NCI-H446 (cell line): ENCODE results near the gene CLDN6.
A peak's percentile ranks its signal among the peaks of the same experiment; 100 is the strongest.
"Not testable (repeated sequence)": the region's sequence is repeated elsewhere in the genome, so short reads cannot be mapped to it uniquely, and the experiment has no call there.

Experiments used
- DNase-seq, 2 experiments: peaks; one replicate each; lab custom pipeline; 2025; lab: John Stamatoyannopoulos, UW

Gene CLDN6, protein sequence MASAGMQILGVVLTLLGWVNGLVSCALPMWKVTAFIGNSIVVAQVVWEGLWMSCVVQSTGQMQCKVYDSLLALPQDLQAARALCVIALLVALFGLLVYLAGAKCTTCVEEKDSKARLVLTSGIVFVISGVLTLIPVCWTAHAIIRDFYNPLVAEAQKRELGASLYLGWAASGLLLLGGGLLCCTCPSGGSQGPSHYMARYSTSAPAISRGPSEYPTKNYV

DNA sequence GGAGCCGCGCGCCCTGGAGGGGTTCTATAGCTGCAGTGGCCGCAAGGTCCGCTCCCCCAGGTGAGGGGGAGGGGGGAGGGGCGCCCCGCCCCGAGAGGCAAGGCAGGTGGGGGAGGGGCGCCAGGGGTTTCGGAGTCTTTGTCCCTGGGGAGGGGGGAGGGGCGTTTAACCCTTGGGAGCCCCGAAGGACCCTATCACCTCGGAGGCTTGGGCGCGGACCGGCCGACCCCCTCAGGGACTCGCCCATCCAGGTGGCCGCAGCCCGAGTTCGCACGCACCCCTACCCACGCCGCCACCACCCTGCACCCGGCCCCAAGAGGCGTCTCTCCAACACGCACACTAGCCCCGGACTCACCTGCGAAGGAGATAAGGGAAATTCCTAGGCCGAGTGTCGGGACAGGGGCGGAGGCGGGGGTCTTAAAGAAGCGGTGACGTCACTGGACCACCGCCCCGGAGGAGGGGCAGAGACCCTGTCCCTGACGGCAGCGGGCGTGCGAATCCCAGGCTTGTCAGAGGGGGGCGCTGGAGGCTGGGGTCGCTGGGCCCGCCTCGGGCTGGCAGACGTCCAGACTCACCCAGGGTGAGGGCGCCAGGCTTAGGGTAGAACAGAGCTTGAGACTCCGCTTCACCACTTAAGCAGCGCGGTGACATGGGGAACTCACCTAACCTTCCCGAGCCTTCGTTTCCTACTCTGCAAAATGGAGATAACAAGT is at the start of gene CLDN6:
Gene CLDN6, minus strand, starts transcription at position 390 of the 713 bp plus-strand sequence. CDS start 2,162 bp downstream, outside the sequence.
- DNase-seq = no peak

DNA sequence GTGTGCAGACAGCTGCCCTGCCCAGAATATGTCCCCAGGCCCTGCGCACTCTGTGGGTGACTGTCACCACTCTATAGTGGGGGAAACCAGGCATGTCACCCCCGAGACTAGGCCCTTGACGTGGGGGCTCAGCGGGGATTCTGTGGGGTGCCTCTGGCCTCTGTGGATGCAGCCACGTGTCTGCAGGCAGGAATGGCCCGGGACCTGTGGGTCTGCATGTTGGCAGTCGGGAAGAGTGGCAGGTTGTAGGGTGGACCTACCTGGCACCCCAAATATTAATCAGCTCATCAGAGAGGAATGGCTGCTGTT is 48.4 kb upstream of the CLDN6 start:
- DNase-seq = no peak

DNA sequence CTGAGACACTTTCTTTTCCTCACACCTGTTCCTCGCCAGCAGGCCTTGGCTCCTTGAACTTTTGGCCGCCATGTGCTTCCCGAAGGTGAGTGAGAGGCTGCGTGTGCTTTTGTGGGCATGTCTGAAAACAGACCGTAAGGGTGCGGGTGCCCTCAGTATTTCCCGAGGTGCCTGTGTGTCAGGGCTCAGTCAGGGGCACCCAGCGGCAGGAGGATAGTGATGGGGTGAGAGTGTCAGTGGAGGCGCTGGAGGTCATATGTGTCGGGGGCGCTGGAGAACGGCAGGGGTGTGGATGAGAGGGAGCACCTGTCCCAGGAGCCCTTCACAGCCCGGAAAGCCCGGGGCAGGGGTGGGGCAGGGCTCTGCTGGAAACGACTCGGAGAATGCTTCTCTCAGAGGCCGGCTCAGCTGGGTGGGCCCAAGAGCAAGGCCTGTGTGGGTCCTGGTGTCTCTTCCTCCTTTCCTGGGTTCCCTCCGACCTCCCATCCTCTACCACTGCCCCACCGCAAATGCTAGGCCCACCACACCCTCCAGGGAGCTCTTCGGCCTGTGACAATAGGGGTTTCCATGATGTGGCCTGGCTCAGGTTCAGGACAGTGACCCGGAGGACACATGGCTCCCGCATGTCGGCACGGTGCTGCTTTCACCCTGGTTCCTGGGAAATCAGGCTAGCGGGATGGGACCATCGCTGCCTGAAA is 47.9 kb upstream of the CLDN6 start:
- no peak for DNase-seq

DNA sequence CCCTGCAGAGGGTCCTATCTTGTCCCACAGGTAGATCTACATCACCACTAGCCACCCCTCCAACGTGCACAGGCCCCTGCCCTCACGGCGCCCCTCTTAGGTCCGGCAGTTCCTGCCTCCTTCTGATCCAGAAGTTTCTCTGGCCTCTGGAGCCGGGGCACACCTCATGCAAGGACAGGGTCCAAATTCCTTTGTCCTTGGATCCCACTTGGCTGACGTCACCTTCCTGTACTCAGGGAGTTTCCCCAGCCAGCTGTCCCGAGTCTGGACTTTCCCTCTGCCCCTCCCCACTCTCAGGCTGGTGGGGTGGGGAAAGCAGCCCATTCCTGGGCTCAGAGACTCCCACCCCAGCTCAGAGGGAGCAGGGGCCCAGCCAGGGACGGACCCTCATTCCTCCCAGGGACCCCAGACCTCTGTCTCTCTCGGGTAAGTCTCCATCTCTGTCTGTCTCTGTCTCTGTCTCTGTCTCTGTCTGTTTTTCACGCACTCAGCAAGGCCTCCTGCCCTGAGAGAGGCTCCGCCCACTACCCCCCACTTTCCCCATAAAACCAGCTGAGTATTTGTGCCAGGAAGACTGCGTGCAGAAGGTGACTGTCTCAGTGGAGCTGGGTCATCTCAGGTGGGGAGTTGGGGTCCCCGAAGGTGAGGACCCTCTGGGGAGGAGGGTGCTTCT is 47.2 kb upstream of the CLDN6 start, which contains the start of gene IL32:
Gene IL32, plus strand, starts transcription at position 572 of the 673 bp plus-strand sequence. CDS start 172 bp downstream, outside the sequence.
- no peak for DNase-seq

DNA sequence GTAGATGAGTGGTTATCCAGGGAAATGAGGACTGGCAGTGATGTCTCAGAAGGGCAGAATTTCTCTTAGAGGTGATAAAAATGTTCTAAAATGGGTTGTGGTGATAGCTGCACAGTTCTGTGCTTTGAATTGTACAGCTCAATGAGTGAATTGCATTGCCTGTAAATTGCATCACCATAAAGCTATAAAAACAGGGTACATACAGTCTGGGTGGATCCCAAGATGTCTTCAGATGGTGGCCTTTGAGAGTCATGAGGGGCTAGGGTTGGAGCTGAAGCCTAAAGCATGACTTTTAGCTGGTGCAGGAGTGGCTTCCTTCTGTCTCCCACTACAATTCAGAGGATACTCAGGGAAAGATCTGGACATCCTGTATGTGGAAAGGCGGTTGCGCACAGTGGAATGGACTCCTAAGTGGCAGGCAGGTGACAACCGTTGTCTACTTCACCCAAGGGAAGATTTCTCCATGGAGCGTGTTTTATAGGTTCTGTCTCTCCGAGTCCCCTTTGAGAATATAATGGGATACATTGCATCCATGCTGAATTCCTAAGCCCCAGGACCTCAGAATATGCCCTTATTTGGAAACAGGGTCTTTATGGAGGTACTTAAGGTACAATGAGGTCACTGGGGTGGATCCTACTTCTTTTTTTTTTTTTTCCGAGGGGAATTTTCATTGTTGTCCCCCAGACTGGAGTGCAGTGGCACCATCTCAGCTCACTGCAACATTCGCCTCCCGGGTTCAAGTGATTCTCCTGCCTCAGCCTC is 45.8 kb upstream of the CLDN6 start:
- DNase-seq = no peak

DNA sequence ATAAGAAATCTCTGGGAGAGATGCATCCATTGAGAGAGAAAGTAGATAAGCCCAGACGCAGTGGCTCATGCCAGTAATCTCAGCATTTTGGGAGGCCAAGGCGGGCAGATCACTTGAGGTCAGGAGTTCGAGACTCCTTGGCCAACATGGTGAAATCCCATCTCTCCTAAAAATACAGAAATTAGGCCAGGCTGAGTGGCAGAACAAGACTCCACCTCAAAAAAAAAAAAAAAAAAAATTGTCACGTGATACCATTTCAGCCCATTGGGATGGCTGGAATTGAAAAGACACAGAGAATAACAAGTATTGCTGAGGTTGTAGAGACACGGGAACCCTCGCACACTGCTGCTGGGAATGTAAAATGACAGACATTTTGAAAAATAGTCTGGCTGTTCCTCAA is 44.6 kb upstream of the CLDN6 start:
- DNase-seq = no peak

DNA sequence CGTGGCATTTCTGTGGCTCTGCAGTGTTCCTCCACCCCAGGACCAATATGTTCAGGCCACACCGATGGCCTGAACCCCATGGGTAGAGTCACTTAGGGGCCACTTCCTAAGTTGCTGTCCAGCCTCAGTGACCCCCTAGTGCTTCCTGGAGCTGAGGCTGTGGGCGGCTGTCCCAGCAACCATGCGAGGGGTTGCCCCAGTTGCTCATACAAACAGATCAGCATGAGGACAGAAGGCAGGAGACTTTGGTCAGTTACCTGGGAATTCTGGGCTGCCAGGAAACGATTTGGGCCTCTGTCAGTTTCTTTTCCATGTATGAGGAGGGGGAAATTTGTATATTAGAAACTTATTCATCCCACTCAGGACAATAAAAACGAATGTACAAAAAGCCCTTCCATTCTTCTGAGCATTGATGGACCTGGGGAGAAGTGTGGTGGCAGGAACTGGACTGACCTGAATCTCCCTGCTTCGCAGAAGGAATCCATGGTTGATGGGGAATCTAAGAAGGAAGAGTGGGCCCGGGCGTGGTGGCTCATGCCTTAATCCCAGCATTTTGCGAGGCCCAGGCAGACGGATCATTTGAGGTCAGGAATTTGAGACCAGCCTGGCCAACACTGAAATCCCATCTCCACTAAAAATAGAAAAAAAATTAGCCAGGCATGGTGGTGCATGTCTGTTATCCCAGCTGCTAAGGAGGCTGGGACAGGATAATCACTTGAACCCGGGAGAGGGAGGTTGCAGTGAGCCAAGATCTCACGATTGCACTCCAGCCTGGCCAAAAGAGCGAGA is 42.5 kb upstream of the CLDN6 start:
- no peak for DNase-seq

DNA sequence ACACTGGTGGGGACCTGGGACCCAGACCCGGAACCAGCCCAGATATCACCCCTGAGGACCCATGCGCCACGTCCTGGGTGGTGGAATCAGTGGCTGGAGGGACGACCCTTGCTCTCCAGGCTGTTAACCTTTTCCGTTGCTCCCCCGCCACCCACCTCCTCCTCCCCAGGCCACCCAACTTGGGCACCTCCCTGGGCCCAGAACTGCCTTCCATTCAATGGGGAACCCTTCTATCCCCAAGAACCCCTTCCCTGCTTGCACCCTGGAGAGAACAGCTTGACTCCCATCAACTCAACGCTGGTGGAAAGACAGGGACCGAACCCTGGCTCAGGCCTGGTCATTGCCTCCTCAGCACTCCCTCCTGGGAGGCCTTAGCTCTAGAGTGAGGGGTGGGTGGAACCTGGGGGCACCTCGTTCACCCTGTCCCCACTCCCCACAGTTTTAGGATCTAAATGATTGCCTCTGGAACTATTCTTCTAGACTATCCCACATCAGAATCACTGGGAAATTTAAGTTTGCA is 41.8 kb upstream of the CLDN6 start:
- no peak for DNase-seq

DNA sequence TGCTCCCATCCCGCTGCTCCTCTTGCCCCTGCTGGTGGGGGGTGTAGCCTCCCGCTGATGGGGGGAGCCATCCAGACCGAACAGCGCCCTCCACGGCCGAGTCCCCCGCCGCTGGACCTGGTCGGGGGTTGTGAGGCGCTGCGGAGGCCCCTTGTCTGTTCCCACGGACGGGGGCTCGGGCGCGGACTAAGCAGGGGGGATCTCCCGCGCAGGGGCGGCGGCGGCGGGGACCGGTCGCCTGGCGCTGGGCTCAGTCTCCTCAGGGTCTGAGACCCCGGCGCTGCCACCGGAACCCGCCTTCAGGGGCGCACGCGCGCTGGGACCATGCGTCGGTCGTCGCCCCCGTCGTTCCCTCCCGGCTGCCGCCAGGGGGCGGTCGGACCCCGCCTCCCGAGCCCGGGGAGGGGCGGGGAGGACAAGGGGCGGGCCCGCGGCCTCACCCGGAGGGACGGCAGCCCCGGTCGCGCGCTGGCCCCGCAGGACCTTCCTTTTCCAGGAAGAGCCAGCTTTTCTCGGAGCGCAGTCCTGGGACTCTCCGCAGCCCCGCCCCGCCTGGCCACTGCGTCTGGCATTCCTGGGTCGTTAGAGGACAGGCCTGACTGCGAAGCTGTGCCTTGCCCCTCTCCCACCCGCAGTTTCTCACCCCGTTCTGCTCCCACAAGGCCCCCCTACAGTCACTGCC is 41.2 kb upstream of the CLDN6 start:
- peak; percentile 22 to 89 for DNase-seq

DNA sequence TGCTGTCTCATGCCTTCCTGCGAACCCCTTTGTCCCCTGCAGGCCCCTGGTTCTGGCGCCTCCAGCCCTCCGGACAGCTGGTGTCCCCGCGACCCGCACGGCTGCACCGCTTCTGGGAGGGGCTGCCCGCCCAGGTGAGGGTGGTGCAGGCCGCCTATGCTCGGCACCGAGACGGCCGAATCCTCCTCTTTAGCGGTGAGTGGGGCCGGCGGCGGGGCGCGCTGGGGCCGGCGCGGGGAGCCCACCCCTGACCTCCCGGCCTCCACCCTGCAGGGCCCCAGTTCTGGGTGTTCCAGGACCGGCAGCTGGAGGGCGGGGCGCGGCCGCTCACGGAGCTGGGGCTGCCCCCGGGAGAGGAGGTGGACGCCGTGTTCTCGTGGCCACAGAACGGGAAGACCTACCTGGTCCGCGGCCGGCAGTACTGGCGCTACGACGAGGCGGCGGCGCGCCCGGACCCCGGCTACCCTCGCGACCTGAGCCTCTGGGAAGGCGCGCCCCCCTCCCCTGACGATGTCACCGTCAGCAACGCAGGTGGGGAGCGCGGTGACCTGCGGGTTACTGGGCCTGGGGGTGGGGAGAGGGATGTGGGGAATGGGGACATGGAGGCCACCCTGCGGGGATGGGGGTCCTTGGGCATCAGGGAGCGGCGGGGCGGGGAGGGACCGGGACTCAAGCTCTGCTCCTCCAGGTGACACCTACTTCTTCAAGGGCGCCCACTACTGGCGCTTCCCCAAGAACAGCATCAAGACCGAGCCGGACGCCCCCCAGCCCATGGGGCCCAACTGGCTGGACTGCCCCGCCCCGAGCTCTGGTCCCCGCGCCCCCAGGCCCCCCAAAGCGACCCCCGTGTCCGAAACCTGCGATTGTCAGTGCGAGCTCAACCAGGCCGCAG is 40.4 kb upstream of the CLDN6 start:
- no peak for DNase-seq

DNA sequence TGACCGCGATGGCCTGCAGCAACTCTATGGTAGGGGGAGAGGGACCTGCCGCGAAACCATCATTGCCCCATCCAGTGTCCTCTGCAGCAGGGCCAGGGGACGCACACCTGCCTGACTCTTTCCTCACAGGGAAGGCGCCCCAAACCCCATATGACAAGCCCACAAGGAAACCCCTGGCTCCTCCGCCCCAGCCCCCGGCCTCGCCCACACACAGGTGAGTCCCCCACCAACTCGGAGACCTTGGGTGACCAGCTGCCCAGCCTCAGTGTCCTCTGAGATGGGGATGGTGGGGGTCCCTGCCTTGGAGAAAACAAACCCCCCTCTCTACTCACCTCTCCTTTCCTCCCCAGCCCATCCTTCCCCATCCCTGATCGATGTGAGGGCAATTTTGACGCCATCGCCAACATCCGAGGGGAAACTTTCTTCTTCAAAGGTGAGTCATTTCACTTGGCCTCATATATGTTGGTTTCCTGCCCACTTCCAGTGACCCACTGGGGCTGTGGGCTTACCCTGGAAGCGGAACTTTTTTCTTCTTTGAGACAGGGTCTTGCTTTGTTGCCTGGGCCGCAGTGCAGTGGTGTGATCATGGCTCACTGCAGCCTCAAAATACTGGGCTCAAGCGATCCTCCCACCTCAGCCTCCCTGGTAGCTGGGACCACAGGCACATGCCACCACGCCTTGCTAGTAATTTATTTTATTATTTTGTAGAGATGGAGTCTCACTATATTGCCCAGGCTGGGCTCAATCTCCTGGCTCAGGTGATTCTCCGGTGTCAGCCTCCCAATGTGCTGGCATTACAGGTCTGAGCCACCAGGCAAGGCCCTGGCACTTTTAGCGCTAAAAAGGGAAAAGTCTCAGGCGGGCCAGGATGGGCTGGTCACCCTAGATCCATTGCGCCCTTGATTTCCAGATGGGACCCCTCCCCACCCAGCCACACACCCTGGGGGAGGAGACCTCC is 39.5 kb upstream of the CLDN6 start:
- no peak for DNase-seq

DNA sequence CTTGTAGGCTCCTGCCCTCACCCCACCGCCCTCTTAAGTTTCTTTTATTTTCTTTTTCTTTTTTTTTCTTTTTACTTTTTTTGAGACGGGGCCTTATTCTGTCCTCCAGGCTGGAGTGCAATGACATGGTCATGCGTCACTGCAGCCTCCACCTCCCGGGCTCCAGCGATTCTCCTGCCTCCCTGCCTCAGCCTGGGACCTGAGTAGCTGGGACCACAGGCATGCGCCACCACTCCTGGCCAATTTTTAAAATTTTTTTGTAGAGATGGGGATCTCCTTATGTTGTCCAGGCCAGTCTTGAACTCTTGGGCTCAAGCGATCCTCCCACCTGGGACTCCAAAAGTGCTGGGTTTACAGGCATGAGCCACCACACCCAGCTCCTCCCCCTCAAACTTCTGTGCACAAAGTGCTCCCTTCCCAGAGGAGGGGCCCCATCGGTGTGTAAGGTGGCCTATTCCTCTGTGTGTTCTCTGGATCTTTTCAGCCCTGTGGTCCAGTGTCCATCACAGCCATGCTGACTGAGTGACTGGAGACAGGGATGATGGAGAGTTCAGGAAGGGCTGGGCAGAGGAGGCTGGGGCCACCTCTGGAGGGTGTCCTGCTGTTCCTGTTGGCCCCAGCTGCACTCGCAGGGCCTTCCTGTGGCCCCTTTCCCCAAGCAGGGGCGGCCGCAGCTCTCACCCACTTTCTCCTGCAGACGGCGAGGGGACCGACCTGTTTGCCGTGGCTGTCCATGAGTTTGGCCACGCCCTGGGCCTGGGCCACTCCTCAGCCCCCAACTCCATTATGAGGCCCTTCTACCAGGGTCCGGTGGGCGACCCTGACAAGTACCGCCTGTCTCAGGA is 38.6 kb upstream of the CLDN6 start:
- no peak for DNase-seq

DNA sequence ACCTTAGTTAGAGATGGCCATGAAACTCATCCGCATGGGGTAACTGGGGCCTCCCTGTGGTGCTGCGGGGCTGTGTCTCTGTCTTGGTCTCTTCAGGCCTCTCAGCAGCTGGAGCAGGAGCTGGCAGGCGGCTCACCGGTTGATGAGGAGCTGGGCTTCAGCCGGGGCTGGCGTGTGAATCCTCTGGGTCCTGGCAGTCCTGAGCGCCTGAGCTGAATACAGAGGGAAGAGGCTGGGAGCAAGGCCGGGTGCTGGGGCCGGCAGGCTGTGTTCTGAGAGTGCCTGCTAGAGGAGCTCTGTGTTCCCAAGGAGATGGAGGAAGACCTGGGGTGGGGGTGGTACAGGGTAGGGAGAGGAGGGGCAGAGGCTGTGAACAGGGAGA is 37.7 kb upstream of the CLDN6 start:
- DNase-seq = not testable (repeated sequence)

DNA sequence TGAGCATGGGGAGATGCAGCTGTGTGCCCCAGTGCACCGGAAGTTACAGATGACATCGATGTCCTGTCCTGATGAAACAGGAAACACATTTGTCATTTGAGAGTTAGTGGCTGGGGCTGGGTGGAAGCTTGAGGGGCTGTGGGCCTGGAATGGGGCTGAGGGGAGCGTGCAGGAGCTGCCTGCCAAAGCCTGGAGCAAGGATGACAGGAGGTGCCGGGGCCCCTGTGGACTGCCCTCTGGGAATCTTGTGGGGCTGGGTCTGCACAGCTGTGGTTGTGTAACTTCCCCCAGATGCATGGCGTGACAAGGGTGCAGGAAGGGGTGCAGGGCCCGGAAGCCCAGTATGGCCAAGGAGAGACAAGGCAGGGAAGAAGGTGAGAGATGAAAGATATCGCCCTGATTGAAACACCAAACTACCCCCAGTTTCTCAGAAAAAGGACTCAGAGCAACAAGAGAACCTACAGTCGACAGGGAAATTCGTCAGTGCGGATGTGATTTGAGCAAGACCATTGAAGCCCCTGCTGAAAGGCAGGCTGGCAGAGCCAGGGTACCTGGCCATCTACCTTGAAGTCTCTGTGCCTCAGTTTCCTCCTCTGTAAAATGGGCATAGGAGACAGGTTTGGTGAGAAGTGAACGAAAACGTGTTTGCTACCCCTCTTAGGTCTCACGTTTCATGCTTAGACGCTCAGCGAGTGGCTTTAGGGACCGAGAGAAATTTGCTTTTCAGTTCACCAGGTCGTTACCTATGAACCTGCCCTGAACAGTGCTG is 37.2 kb upstream of the CLDN6 start:
- no peak for DNase-seq

DNA sequence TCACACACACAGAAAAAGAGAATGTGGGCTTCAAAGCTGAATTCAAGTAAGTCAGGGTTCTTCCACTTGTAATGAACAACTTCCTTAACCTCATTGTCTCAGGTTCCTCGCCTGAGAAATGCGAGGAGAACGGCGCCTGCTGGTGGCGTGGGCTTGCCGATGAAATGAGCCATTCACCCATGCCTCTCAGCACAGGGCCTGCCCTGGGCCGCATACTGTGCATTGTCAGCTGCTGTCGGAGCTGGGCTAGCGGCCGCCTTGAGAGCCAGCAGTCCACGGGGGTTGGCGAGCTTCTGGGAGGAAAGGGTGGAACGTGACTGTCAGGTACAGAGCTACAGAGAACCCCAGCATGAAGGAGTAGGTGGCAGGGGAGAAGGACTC is 35.3 kb upstream of the CLDN6 start:
- DNase-seq = not testable (repeated sequence)

DNA sequence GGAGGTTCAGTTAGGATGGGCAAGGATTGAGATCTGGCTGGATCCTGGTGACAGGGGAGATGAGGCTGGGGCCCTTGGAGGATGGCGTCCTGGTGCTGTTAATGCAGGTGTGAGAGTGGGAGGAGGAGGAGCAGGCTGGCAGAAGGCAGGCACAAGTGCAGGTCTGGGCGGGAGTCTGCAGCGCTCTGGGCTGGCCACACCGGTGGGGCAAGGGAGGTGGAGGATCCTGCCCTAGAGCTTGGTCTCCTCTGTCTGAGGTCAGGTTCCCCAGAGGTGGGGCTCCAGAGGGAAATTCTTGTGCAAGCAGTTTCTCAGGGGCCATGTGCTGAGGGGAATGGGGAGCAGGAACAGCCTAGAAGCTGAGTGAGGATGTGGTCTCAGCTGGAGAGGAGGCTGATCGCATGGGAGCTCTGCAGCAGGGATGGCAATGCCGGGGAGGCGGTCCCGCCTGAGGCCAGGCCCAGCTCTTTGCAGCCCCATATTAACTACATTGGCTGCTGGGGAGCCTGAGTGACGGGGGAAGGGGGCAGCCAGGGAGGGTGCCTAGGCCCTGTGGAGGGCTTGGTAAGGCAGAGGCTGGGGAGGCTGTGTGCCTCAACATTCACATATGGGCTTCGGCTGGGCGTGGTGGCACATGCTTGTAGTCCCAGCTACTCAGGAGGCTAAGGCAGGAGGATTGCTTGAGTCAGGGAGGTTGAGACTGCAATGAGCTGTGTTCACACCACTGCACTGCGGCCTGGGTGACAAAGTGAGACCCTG is 34.8 kb upstream of the CLDN6 start:
- not testable (repeated sequence) for DNase-seq
